IMR-90 (cell line): ENCODE data around the gene FOXN4. TPM values are rescaled to one million over a fixed set of nuclear protein-coding genes. Genes with fewer than 3 reads are reported as not detected.

Source experiments
- ATAC-seq: fragments of 200-7000 bp; cut with Tn5 transposase; 2 replicates; pipeline ENCODE4 v1.9.1; 2020; ENCODE audit warnings: low read depth, mild to moderate bottlenecking, moderate library complexity
- BruUV-seq: library from RNA; stranded (reverse); fragments of 400-500 nt; replicated peaks from 2 replicates; lab custom pipeline; 2021; lab: Mats Ljungman, UMichigan
- CTCF ChIA-PET: fragments of 300-600 bp; formaldehyde crosslinking; extraction: SDS; loops from one replicate; lab custom pipeline; 2021; ENCODE audit warnings: antibody characterized with exemption; lab: Yijun Ruan, JAX
- POLR2A ChIA-PET: fragments of 300-600 bp; sonication (Branson Sonifier 250); formaldehyde crosslinking; loops from one replicate; lab custom pipeline; 2022; ENCODE audit warnings: antibody characterized with exemption; ENCODE audit not compliant: unreplicated experiment; lab: Charles Lee
- DNase-seq: peaks from one replicate; pipeline ENCODE4 v3.0.0; 2013
- H2AFZ ChIP-seq: replicated peaks from 2 replicates; pipeline ENCODE3; 2013; ENCODE audit warnings: low read length, mild to moderate bottlenecking; ENCODE audit not compliant: poor library complexity
- H2AK5ac ChIP-seq: 2 replicates; pipeline ENCODE4 v1.6.1; 2013; ENCODE audit warnings: low read depth, low read length, inconsistent platforms
- H2AK9ac ChIP-seq: replicated peaks from 2 replicates; pipeline ENCODE3; 2013; ENCODE audit warnings: mild to moderate bottlenecking, low read depth, low read length, moderate library complexity; ENCODE audit not compliant: poor library complexity
- H2BK120ac ChIP-seq: 2 replicates; pipeline ENCODE4 v1.6.1; 2013; ENCODE audit warnings: low read depth, low read length, inconsistent platforms
- H2BK15ac ChIP-seq: 3 replicates; pipeline ENCODE4 v1.6.1; 2013; ENCODE audit warnings: low read depth, low read length, inconsistent platforms
- H2BK20ac ChIP-seq: 2 replicates; pipeline ENCODE4 v1.6.1; 2013; ENCODE audit warnings: low read depth, mild to moderate bottlenecking, inconsistent platforms, low read length, moderate library complexity
- H2BK5ac ChIP-seq: 2 replicates; pipeline ENCODE4 v1.6.1; 2013; ENCODE audit warnings: mild to moderate bottlenecking, low read depth, low read length, inconsistent platforms; ENCODE audit not compliant: poor library complexity, severe bottlenecking
- H3K14ac ChIP-seq: replicated peaks from 2 replicates; pipeline ENCODE4 v1.6.1; 2013; ENCODE audit warnings: low read depth, low read length, inconsistent platforms
- H3K18ac ChIP-seq: 2 replicates; pipeline ENCODE4 v1.6.1; 2013; ENCODE audit warnings: low read depth, low read length, control low read depth
- H3K23ac ChIP-seq: 2 replicates; pipeline ENCODE4 v1.6.1; 2013; ENCODE audit warnings: low read depth, low read length, inconsistent platforms
- H3K27ac ChIP-seq: 2 replicates; pipeline ENCODE4 v1.5.1; 2013; ENCODE audit warnings: mild to moderate bottlenecking, control low read depth, low read length; ENCODE audit not compliant: insufficient read depth
- H3K27me3 ChIP-seq: 2 replicates; pipeline ENCODE4 v1.6.1; 2013; ENCODE audit warnings: low read length; ENCODE audit not compliant: control insufficient read depth, insufficient read depth
- H3K36me3 ChIP-seq: 2 replicates; pipeline ENCODE4 v1.6.1; 2013; ENCODE audit warnings: low read length, mixed read lengths; ENCODE audit not compliant: control insufficient read depth, insufficient read depth
- H3K4ac ChIP-seq: 2 replicates; pipeline ENCODE4 v1.6.1; 2013; ENCODE audit warnings: low read depth, low read length, inconsistent platforms
- H3K4me1 ChIP-seq: 2 replicates; pipeline ENCODE4 v1.6.1; 2013; ENCODE audit warnings: low read length, mixed read lengths; ENCODE audit not compliant: control insufficient read depth, insufficient read depth
- H3K4me2 ChIP-seq: 2 replicates; pipeline ENCODE4 v1.6.1; 2013; ENCODE audit warnings: low read depth, mild to moderate bottlenecking, control low read depth, low read length, moderate library complexity
- H3K4me3 ChIP-seq: 2 replicates; pipeline ENCODE4 v1.5.1; 2013; ENCODE audit warnings: low read depth, mild to moderate bottlenecking, control low read depth, low read length, moderate library complexity; ENCODE audit not compliant: insufficient read depth
- H3K56ac ChIP-seq: 2 replicates; pipeline ENCODE4 v1.6.1; 2013; ENCODE audit warnings: low read length, inconsistent platforms; ENCODE audit not compliant: insufficient read depth; ENCODE audit errors: extremely low read depth
- H3K79me1 ChIP-seq, 2 experiments: 2 replicates each; pipeline ENCODE4 v1.6.1; 2013; ENCODE audit warnings: low read length in 2 of 2, inconsistent platforms in 1 of 2, low read depth in 1 of 2
- H3K9ac ChIP-seq: 2 replicates; pipeline ENCODE4 v1.6.1; 2013; ENCODE audit warnings: low read depth, low read length, control low read depth
- H3K9me1 ChIP-seq: 2 replicates; pipeline ENCODE4 v1.6.1; 2013; ENCODE audit warnings: low read length, inconsistent platforms; ENCODE audit not compliant: insufficient read depth
- H3K9me3 ChIP-seq: 2 replicates; pipeline ENCODE4 v1.6.1; 2013; ENCODE audit warnings: low read length; ENCODE audit not compliant: control insufficient read depth, insufficient read depth
- H4K20me1 ChIP-seq: 2 replicates; pipeline ENCODE4 v1.6.1; 2013; ENCODE audit warnings: low read length, inconsistent platforms; ENCODE audit not compliant: insufficient read depth
- H4K5ac ChIP-seq: 2 replicates; pipeline ENCODE4 v1.6.1; 2013; ENCODE audit warnings: mild to moderate bottlenecking, low read depth, low read length, control low read depth
- H4K8ac ChIP-seq, 2 experiments: 2 replicates each; pipeline ENCODE4 v1.6.1; 2013; ENCODE audit warnings: low read depth in 2 of 2, low read length in 2 of 2, control low read depth in 1 of 2, inconsistent platforms in 1 of 2
- H4K91ac ChIP-seq: 2 replicates; pipeline ENCODE4 v1.6.1; 2013; ENCODE audit warnings: low read depth, low read length, inconsistent platforms; ENCODE audit not compliant: insufficient read depth
- BHLHE40 ChIP-seq: fragments of 150-350 bp; IDR thresholded peaks from 2 replicates; pipeline ENCODE4 v1.6.1; 2016; ENCODE audit warnings: mild to moderate bottlenecking, low read depth, low read length
- CHD1 ChIP-seq: IDR thresholded peaks from 2 replicates; pipeline ENCODE4 v1.6.1; 2012; ENCODE audit warnings: low read depth, low read length, improper control_type of control experiment
- CTCF ChIP-seq: conservative IDR thresholded peaks from 2 replicates; pipeline ENCODE4 v1.5.1; 2012; ENCODE audit warnings: mild to moderate bottlenecking, low read depth, low read length, improper control_type of control experiment
- ELK1 ChIP-seq: fragments of 150-350 bp; IDR thresholded peaks from 2 replicates; pipeline ENCODE4 v1.6.1; 2016; ENCODE audit warnings: low read depth, mild to moderate bottlenecking, low read length, moderate library complexity, borderline replicate concordance
- FOS ChIP-seq: fragments of 150-350 bp; IDR thresholded peaks from 2 replicates; pipeline ENCODE4 v1.6.1; 2016; ENCODE audit warnings: low read depth, low read length
- MAFK ChIP-seq: IDR thresholded peaks from 2 replicates; pipeline ENCODE4 v1.6.1; 2012; ENCODE audit warnings: low read depth, low read length, improper control_type of control experiment
- MAZ ChIP-seq: IDR thresholded peaks from 2 replicates; pipeline ENCODE4 v1.6.1; 2012; ENCODE audit warnings: low read depth, mild to moderate bottlenecking, low read length, improper control_type of control experiment, moderate library complexity, borderline replicate concordance
- MXI1 ChIP-seq: IDR thresholded peaks from 2 replicates; pipeline ENCODE4 v1.6.1; 2012; ENCODE audit warnings: low read depth, mild to moderate bottlenecking, low read length, moderate library complexity, borderline replicate concordance
- POLR2A ChIP-seq: IDR thresholded peaks from 2 replicates; pipeline ENCODE4 v1.6.1; 2012; ENCODE audit warnings: mild to moderate bottlenecking, low read depth, low read length
- RCOR1 ChIP-seq: IDR thresholded peaks from 2 replicates; pipeline ENCODE4 v1.6.1; 2012; ENCODE audit warnings: mild to moderate bottlenecking, low read length, improper control_type of control experiment; ENCODE audit not compliant: insufficient replicate concordance
- RFX5 ChIP-seq: IDR thresholded peaks from 2 replicates; pipeline ENCODE4 v1.8.0; 2012; ENCODE audit warnings: low read depth, mild to moderate bottlenecking, low read length, moderate library complexity
- SMC3 ChIP-seq: fragments of 150-350 bp; IDR thresholded peaks from 2 replicates; pipeline ENCODE4 v1.6.1; 2016; ENCODE audit warnings: low read depth, mild to moderate bottlenecking, antibody characterized with exemption, low read length, moderate library complexity
- USF2 ChIP-seq: fragments of 150-350 bp; IDR thresholded peaks from 2 replicates; pipeline ENCODE4 v1.6.1; 2017; ENCODE audit warnings: mild to moderate bottlenecking, antibody characterized with exemption, low read length, low read depth
- WGBS, 2 experiments: methylation state at CpG; one replicate each; pipeline versions ENCODE4 v1.1.5 to v1.1.7; 2013; ENCODE audit warnings: missing lambda C conversion rate in 2 of 2; ENCODE audit not compliant: insufficient read length in 1 of 2; ENCODE audit errors: extremely low coverage in 2 of 2; 5-methylcytosine and 5-hydroxymethylcytosine counted together
- dilution Hi-C: fragments of 300-500 bp; cut with HindIII; formaldehyde crosslinking; loops from one replicate; pipeline ENCODE4 v1.14.3; 2018; ENCODE audit warnings: low sequenced_read_pairs; ENCODE audit not compliant: unreplicated experiment
- in situ Hi-C: fragments of 300-500 bp; cut with MboI; formaldehyde crosslinking; loops from 3 replicates; pipeline ENCODE4 v1.14.3; 2019; ENCODE audit warnings: low sequenced_read_pairs, inconsistent platforms, mixed read lengths
- intact Hi-C: fragments of 100-400 bp; cut with micrococcal nuclease; formaldehyde crosslinking; loops from 2 replicates; pipeline ENCODE4 v1.10.0; 2022
- polyA plus RNA-seq, 3 experiments: library from polyadenylated mRNA; depleted of rRNA; stranded (reverse); fragments of >200 nt; gene quantifications; 2 replicates each; pipeline ENCODE4 v1.2.3, GENCODE V29; 2012; ENCODE audit warnings: low replicate concordance in 1 of 3
- total RNA-seq: library from RNA; depleted of rRNA; stranded (reverse); fragments of >200 nt; gene quantifications from 2 replicates; pipeline ENCODE4 v1.2.3, GENCODE V29; 2012

Gene FOXN4
- total and polyA plus RNA-seq, 2 of the 4 experiments (the other 2 are of a cell fraction): not detected

GRCh38 chr12:109274381-109274780, 34.7 kb downstream of the FOXN4 start:
- no peak overlapping the region for H2BK120ac ChIP-seq
- TF ChIP-seq BHLHE40 (no peak), MAFK (no peak), USF2 (no peak), MAZ (no peak), SMC3 (no peak), ELK1 (no peak), RCOR1 (no peak), CHD1 (no peak), CTCF (no peak), MXI1 (no peak), RFX5 (no peak), FOS (no peak), POLR2A (no peak)
- ChIA-PET POLR2A (no interaction called here), CTCF (no interaction called here)
- H3K9ac ChIP-seq: no peak overlapping the region
- H3K4me2 ChIP-seq: no peak overlapping the region
- H3K9me3 ChIP-seq: no peaks in the 10 kb centered on the region
- no peak overlapping the region for H2AK5ac ChIP-seq
- no CpG with 5 or more reads among the region's 1 CpG for WGBS, 2 experiments
- no peak overlapping the region for H2AK9ac ChIP-seq
- no peak overlapping the region for H2AFZ ChIP-seq
- DNase-seq (no peak), ATAC-seq (no peak)
- no peak overlapping the region for H3K23ac ChIP-seq
- no peak overlapping the region for H4K91ac ChIP-seq
- H3K4me3 ChIP-seq: no peak overlapping the region
- H4K8ac ChIP-seq: no peak overlapping the region
- H2BK20ac ChIP-seq: no peak overlapping the region
- H4K20me1 ChIP-seq: no peaks in the 10 kb centered on the region
- H3K4me1 ChIP-seq: no peaks in the 10 kb centered on the region
- H2BK5ac ChIP-seq: no peak overlapping the region
- in situ Hi-C loops (no loop called here), intact Hi-C loops (no loop called here), dilution Hi-C loops (no loop called here)
- no peak overlapping the region for H3K14ac ChIP-seq
- H4K5ac ChIP-seq: no peak overlapping the region
- no TSS peak for BruUV-seq
- H3K18ac ChIP-seq: no peak overlapping the region
- no peak overlapping the region for H3K56ac ChIP-seq
- H3K27ac ChIP-seq: no peak overlapping the region
- H2BK15ac ChIP-seq: no peak overlapping the region
- H3K36me3 ChIP-seq: no peaks in the 10 kb centered on the region
- H3K4ac ChIP-seq: no peak overlapping the region
- H3K79me1 ChIP-seq: no peaks in the 10 kb centered on the region
- peaks cover 11% of the 10 kb centered on the region; the same call in 1 of the 2 replicates for H3K27me3 ChIP-seq
- H3K9me1 ChIP-seq: 0 out of 2 replicates have a peak, but pooled peaks cover 5% of the 10 kb centered on the region
